GM19043 (cell line): ENCODE measurements around the gene RAB40C.

ENCODE experiments used
- ATAC-seq: cut with Tn5 transposase; IDR thresholded peaks from one replicate; pipeline ENCODE4 v1.9.1; 2021; ENCODE audit warnings: low read depth; ENCODE audit not compliant: unreplicated experiment

Gene RAB40C

GRCh38 chr16:608019-608418 is 18.2 kb downstream of the RAB40C start:
- no peak for ATAC-seq

- ATAC-seq: no peak
Measured at GRCh38 chr16:609316-609715, 19.4 kb downstream of the RAB40C start.

GRCh38 chr16:609984-610383 is 20.1 kb downstream of the RAB40C start:
- ATAC-seq: no peak

- ATAC-seq: no peak
Measured at GRCh38 chr16:610513-611381, 20.9 kb downstream of the RAB40C start.

- no peak for ATAC-seq
Measured at GRCh38 chr16:615122-615521, 25.3 kb downstream of the RAB40C start.

- no peak for ATAC-seq
Measured at GRCh38 chr16:616733-617586, 27.1 kb downstream of the RAB40C start.

GRCh38 chr16:617855-618254 is 28.0 kb downstream of the RAB40C start:
- ATAC-seq: no peak

DNA sequence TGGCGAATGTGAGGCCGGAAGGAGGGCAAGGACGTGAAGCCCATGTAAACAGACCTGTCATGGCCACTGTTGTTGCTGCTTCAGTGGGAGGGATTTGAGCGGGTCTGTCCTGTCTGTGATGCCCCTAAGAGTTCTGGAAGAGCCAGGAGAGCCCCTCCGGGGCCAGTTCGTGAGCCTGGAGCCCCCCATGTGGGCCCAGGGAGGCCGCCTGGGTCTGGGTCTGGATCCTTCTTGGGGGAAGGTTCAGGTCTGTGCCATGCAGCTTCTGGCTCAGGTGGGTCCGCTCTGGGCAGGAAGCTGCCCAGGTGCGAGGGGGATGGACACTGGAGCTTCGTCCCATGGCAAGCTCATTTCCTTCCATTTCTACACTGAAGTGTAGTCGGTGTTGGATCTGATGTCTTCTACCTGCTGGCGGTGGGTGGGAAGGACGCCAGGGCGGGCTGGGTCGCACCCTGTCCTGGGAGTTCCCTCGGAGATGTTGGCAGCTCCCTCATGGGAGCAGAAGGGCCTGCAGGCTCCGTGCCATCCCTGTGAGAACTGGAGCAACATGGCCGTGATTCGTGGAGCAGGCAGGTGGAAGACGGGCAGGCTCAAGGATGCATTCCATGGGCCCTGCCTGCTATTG is 29.7 kb downstream of the RAB40C start:
- no peak for ATAC-seq

GRCh38 chr16:620700-621525 is 31.0 kb downstream of the RAB40C start:
- no peak for ATAC-seq

- no peak for ATAC-seq
Measured at GRCh38 chr16:621526-622105, 31.8 kb downstream of the RAB40C start.

- ATAC-seq: no peak
Measured at GRCh38 chr16:622920-623280, 33.0 kb downstream of the RAB40C start.

DNA sequence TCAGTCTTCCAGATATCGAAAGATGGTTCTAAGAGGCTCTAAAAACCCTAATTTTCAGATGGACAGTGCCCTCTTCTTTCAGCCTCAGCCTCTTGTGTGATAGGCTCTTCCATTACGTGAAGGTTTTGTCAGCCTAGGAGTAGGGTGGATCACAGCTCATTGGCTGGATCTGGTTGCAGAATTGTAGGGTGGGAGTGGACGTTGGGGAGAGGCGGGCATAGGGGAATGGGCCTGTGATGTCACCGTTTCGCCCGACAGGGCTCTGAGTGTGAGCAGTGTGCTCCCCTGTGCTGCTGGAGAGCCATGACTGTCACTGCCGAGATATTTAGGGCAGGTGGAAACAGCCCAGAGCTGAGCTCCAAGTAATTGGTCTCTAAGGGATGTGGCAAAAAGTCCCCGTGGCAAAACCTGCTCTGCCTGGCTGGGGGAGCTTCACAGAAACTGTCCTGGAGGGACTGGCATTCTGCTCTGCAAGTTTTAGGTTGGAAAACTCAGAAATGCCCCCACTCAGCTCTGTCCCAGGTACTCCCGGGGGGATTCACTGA is 34.7 kb downstream of the RAB40C start:
- no peak for ATAC-seq

GRCh38 chr16:625117-625976 is 35.5 kb downstream of the RAB40C start:
- ATAC-seq: no peak

GRCh38 chr16:625977-626765 is 36.3 kb downstream of the RAB40C start:
- no peak for ATAC-seq

GRCh38 chr16:626787-627453 is 37.1 kb downstream of the RAB40C start:
- no peak for ATAC-seq

- ATAC-seq: no peak
Measured at GRCh38 chr16:627454-628239, 37.8 kb downstream of the RAB40C start.
